ENCODE results near the gene MRPL52. TPM values are rescaled to one million over a fixed set of nuclear protein-coding genes. Genes with fewer than 3 reads are reported as not detected.
"Not testable (repeated sequence)": the region's sequence is repeated elsewhere in the genome, so short reads cannot be mapped to it uniquely, and the experiment has no call there.

Gene MRPL52
- total RNA-seq, 1 donor = 69.9 TPM

DNA sequence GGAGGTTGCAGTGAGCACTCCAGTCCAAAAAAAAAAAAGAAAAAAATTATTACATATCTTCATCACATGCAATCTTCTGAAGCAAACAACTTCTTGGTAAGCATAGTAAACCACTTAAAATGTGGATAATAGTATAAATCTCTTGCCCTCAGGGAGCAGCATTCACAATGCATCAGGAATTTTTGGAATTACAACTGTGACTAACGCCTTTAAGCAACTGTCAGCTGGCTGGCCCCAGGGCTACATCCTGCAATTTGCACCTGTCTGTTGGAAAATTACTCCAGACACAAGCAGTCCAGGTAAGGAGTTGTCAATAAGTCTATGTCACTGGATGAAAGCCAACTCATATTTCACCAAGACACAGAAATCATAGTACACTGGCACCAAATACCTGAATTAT is 9.0 kb upstream of the MRPL52 start:
- TF ChIP-seq CTCF (IDR thresholded peaks at IDR 0.05; ENCODE audit: insufficient read depth, low read length) = no peak
- no peak overlapping the region for H3K4me3 ChIP-seq (ENCODE audit: low read depth, low read length)
- no peak for DNase-seq (ENCODE audit: low read depth)

DNA sequence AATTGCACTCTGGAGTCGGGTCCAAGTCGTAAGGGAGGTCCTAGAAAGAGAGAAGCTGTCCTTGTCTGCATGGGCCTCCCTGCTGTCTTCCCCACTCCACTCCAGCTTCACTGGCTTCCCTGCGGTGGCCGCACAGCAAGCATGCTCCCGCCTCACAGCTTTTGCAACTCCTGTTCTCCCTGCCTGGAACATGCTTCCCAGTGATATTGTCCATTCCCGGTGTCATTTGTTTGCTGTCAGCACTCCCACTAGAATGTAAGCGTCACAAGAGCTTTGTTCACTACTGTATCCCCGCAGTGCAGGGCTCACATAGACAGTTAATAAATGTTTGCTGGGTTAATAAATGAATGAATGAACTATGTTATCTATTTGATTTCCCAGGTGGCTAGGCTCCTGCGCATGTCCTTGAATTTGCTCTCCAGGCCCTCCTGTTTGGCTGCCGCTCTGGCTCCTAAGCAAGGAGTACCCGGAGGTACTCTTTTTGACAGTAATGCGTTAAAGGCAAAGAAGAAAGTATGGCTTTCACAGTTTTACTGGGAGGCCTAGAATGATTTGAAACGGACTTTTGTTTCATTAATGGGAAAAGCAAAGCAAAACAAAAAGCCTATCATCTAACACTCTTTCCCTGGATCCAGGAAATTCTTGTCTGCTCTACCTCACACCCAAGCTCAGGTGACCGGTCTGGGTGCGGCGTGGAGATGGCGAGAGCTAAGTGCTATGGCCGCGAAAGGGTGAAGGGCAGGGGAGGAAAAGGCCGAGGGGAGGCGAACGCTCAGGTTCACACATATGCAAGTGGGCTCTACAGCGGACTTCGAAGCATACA is 8.3 kb upstream of the MRPL52 start:
- H3K4me3 ChIP-seq (ENCODE audit: low read depth, low read length) = no peak overlapping the region
- no peak for DNase-seq (ENCODE audit: low read depth)
- TF ChIP-seq CTCF (IDR thresholded peaks at IDR 0.05; ENCODE audit: insufficient read depth, low read length) = no peak

DNA sequence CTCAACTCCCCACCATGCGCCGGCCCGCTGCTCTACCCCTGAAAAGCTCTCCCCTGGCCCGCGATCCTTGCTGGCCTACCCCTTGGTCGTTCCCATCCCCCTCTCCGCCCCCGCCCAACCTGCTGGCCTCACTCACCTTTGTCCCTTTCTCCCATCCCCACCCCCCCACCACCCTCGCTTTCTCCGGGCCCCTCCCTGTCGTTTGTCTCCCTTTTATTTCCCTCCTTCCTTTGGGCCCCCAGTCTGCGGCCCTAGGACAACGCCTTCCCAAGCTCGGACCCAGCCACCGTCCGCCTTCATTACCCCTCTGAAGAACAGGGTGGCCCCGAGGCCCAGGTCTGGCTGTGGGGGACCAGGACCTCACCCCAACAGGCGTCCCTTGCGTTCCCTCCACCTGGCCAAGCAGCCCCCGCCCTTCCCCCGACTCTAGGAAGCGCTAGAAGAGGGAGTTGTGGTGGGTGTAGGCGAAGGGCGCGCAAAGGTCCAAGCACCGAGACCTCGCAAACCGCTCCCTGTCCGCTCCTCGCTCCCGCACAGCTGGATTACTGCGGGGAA is 7.6 kb upstream of the MRPL52 start:
- H3K4me3 ChIP-seq (ENCODE audit: low read depth, low read length) = peak overlapping the region; percentile 22
- TF ChIP-seq CTCF (IDR thresholded peaks at IDR 0.05; ENCODE audit: insufficient read depth, low read length) = no peak
- no peak for DNase-seq (ENCODE audit: low read depth)

DNA sequence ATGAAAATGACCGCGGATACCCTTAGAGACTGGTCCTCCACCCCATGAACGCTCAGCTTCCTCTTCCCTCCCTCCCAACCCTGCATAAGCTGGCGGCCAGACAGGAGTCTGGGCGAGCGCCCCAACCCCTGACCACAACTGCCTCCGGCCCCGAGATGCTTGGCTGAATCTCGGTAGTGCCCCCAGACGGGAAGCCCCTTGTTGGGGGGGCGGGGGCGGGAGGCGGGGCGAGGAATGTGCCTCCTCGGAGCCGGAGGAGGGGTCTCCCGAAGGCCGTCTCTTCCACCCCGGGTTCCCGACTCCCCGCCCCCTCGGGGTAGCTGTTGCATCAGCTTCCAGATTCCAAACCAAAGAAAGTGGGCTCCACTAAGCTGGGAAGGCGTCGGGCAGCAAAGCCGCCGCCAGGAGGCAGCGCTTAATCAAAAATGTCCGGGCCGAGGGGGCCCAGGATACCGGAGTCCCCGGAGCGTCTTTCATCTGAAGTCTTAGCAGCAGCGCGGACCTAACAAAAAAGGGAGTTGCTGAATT is 7.1 kb upstream of the MRPL52 start:
- peak; percentile 89 for TF ChIP-seq CTCF (IDR thresholded peaks at IDR 0.05; ENCODE audit: insufficient read depth, low read length)
- peak overlapping the region; percentile 22 for H3K4me3 ChIP-seq (ENCODE audit: low read depth, low read length)
- DNase-seq (ENCODE audit: low read depth) = peak; percentile 94

DNA sequence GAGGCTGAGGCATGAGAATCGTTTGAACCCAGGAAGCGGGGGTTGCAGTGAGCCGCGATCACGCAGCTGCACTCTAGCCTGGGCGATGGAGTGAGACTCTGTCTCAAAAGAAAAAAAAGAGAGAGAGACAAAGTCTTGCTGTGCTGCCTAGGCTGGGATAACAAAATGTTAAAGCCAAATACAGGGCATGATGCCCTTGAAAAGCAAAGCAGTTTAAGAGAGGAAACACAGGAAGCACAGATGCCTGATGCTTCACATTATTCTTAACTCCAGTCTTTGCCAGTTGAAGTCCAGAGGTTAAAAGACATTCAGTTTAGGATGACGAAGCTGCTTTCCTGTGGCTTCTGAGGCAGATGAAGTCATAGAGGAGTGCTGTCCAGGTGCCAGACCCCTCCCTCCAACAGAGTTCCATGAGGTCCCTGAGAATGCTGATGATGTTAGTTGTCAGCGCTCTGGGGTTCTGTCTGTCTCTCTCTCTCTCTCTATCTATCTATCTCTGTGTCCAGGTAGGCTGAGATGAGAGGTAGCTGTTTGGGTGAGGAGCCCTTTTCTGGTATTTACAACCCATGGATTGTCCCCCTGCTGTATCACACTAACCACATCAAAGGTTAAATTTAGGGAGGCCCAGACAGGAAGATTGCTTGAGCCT is 4.9 kb upstream of the MRPL52 start:
- TF ChIP-seq CTCF (IDR thresholded peaks at IDR 0.05; ENCODE audit: insufficient read depth, low read length) = no peak
- no peak overlapping the region for H3K4me3 ChIP-seq (ENCODE audit: low read depth, low read length)
- peak; percentile 96 for DNase-seq (ENCODE audit: low read depth)

GRCh38 chr14:22829076-22829660 is 519 bp upstream of the MRPL52 start:
- DNase-seq (ENCODE audit: low read depth) = not testable (repeated sequence)
- peak overlapping the region; percentile 92 for H3K4me3 ChIP-seq (ENCODE audit: low read depth, low read length)
